ENCODE data around the gene RSF1.
"Not testable (repeated sequence)": the region's sequence is repeated elsewhere in the genome, so short reads cannot be mapped to it uniquely, and the experiment has no call there.

Gene RSF1, protein sequence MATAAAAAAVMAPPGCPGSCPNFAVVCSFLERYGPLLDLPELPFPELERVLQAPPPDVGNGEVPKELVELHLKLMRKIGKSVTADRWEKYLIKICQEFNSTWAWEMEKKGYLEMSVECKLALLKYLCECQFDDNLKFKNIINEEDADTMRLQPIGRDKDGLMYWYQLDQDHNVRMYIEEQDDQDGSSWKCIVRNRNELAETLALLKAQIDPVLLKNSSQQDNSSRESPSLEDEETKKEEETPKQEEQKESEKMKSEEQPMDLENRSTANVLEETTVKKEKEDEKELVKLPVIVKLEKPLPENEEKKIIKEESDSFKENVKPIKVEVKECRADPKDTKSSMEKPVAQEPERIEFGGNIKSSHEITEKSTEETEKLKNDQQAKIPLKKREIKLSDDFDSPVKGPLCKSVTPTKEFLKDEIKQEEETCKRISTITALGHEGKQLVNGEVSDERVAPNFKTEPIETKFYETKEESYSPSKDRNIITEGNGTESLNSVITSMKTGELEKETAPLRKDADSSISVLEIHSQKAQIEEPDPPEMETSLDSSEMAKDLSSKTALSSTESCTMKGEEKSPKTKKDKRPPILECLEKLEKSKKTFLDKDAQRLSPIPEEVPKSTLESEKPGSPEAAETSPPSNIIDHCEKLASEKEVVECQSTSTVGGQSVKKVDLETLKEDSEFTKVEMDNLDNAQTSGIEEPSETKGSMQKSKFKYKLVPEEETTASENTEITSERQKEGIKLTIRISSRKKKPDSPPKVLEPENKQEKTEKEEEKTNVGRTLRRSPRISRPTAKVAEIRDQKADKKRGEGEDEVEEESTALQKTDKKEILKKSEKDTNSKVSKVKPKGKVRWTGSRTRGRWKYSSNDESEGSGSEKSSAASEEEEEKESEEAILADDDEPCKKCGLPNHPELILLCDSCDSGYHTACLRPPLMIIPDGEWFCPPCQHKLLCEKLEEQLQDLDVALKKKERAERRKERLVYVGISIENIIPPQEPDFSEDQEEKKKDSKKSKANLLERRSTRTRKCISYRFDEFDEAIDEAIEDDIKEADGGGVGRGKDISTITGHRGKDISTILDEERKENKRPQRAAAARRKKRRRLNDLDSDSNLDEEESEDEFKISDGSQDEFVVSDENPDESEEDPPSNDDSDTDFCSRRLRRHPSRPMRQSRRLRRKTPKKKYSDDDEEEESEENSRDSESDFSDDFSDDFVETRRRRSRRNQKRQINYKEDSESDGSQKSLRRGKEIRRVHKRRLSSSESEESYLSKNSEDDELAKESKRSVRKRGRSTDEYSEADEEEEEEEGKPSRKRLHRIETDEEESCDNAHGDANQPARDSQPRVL (N-terminal part only)

DNA sequence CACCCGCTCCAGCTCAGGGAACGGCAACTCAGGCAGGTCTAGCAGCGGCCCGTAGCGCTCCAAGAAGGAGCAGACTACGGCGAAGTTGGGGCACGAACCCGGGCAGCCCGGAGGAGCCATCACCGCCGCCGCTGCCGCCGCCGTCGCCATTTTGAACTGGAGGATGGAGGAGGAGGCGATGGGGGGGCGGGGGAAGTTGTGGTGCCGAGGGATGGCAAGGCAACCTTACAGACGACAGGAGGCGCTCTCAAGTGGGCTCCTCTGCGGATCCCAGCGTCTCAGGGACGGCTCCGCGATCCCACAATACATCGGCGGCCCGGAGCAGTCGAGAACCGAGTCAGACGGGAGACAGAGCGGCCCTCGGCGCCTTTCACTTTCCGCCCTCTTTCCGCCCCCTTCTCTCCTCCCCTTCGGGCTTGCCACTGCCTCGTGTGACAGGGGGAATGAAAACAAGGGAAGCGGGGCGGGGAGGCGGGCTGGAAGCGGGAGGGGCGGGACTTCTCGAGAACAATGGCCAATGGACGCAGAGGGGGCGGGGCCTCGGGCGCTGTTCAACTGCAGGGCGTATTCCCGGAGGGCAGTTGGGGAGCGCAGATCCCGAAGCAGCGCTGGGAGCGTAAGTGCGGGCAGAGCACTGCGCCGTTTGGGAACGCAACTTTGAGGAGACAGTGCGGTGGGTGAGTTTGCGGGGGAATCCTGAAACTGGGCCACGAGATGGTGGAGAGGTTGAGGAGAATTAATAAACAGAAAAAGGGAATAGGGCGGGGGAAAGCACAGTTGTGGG lies at the start of gene RSF1, which contains the start of gene AAMDC:
Gene RSF1, minus strand, starts transcription at position 158 of the 784 bp plus-strand sequence. Its CDS starts 8 bp downstream, at position 150.
Gene AAMDC, plus strand, starts transcription at position 580 of the 784 bp plus-strand sequence. CDS start 21,353 bp downstream, outside the sequence.
- peak; percentile 98 for DNase-seq (ENCODE audit: low read depth, low spot score)

DNA sequence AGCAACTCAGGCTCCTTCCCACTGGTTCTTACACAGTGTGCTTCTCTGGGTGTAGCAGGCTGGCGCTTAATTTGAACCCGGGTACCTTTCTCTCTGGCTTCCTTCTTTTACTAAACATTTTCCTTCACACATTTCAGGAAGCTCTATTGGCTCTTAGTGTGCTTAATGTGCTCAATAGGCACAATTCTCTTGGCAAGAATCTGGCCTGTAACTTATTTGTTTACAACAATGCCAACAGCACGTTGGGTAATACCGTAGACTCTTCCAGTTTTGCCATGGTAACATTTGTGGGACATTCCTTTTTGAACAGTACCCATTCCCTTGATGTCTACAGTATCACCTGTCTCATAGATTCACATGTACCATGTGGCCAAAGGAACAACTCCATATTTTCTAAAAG lies 48.2 kb upstream of the RSF1 start:
- DNase-seq (ENCODE audit: low read depth, low spot score), result no peak

DNA sequence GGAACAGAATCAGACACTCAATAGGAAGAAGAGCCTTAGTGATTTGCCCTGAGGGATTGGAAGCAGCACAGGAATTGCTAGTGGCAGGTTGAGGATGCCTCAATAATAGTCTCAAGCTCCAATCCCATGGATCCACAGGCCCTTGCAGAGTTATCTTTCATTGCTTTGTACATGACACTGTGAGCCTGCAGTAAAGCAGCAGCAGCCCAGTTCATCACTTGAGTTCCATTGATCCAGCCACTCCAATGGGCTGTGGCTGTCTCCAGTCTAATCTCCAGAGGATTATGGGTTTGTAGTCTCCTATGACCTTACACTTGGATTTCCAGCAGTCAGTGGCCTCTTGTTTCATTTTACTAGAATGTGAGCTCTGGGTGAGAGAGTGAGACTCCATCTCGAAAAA lies 45.8 kb upstream of the RSF1 start:
- DNase-seq (ENCODE audit: low read depth, low spot score), result no peak

DNA sequence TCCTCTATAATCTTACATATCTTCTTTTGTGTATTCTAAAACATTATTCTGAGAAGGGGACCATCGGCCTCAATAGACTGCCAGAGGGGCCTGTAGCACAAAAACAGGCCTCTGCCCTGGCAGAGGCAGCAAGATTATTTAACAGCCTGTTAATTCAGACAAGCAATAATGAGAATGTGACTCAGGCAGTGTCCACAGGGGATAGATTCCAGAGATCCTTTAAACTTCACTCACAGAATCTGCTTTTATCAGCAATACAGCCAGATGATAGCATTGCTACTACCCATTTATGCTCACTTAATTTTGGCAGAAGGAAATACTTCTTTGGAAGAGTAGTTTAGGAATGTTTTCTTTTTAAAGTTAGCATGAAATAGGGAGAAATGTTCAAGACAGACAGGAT lies 45.3 kb upstream of the RSF1 start:
- no peak for DNase-seq (ENCODE audit: low read depth, low spot score)

DNA sequence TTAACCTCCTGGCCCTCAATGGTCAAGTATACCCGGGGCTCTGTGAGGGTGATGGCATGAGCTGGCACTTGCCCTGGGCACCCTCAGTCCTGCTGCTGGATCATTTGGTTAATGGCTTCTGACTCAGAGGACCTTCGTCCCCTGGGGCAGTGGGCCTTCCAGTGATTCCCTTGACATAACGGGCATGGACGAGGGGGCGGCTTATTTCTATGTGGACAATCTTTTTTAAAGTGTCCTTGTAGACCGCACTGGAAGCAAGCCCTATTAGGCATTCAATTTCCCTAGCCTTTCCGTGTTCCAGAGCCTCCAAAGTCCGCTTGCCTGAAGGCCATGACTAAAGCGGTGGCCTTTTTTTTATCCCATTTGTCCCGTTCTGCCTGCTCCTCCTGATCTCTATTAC lies 40.9 kb upstream of the RSF1 start:
- DNase-seq (ENCODE audit: low read depth, low spot score), result not testable (repeated sequence)

DNA sequence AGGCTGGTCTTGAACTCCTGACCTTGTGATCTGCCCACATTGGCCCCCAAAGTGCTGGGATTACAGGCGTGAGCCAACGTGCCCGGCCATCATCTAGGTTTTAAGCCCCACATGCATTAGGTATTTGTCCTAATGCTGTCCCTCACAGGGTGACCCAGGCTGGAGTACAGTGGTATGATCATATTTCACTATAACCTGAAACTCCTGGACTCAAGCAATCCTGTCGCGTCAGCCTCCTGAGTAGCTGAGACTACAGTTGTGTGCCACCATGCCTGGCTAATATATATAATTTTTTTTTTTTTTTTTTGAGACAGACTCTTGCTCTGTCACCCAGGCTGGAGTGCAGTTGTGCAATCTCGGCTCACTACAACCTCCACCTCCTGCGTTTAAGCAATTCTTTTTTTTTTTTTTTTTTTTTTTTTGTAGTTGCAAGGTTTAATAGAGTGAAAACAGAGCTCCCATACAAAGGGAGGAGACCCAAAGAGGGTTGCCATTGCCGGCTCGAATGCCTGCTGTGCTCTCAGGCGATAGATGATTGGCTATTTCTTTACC lies 37.5 kb upstream of the RSF1 start:
- DNase-seq (ENCODE audit: low read depth, low spot score), result not testable (repeated sequence)

DNA sequence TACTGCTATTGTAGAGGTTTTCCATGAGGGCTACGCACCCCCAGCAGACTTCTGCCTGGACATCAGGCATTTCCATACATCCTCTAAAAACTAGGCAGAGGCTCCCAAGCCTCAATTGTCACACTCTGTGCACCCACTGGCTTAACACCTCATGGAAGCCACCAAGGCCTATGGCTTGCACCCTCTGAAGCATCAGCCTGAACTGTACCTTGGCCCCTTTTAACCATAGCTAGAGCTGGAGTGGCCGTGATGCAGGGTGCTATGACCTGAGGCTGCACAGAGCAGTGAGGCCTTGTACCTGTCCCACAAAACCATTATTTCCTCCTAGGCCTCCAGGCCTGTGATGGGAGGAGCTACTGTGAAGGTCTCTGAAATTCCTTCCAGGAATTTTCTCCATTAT lies 34.3 kb upstream of the RSF1 start:
- DNase-seq (ENCODE audit: low read depth, low spot score), result no peak

DNA sequence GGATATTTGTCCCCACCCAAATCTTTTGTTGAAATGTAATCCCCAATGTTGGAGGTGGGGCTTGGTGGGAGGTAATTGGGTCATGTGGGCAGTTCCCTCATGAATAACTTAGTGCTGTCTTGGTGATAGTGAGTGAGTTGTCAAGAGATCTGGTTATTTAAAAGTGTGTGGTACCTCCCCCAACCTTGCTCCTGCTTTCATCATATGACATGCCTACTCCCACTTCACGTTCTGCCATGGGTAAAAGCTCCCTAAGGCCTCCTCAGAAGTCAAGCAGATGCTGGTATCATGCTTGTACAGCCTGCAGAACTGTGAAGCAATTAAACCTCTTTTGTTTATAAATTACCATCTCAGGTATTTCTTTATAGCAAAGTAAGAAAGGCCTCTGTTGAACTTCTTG lies 31.0 kb upstream of the RSF1 start:
- no peak for DNase-seq (ENCODE audit: low read depth, low spot score)

DNA sequence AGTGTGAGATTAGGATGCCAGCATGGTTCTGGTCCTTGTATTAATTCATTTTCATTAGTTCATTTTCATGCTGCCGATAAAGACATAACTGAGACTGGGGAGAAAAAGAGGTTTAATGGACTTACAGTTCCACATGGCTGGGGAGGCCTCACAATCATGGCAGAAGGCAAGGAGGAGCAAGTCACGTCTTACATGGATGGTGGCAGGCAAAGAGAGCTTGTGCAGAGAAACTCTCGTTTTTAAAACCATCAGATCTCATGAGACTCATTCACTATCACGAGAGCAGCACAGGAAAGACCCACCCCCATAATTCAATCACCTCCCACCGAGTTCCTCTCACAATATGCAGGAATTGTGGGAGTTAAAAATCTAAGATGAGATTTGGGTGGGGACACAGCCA lies 23.2 kb upstream of the RSF1 start:
- not testable (repeated sequence) for DNase-seq (ENCODE audit: low read depth, low spot score)

DNA sequence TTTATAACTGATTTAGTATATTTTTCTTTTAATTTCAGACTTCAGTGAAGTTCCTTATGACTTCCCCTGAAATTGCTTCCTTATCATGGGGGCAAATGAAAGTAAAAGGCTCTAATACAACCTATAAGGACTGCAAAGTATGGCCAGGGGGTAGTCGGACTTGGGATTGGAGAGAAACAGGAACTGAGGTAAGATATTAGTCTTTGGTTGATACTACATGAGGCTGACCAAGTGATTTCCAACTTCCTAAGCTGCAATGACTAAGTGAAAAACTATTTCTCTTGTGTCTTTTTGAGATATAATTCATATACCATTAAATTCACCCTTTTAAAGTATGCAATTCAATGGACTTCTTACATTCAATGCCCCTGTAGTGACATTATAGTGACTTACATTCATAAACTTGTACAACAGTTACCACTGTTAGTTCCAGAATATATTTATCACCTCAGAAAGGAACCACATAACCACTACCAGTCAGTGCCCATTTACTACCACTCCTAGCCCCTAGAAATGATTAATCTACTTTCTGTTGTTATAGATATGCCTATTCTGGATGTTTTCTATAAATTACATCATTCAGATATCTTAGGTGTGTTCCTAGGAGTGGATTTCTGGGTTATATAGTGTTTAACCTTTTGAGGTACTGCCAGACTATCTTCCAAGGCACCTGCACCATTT lies 22.1 kb upstream of the RSF1 start:
- DNase-seq (ENCODE audit: low read depth, low spot score), result no peak

DNA sequence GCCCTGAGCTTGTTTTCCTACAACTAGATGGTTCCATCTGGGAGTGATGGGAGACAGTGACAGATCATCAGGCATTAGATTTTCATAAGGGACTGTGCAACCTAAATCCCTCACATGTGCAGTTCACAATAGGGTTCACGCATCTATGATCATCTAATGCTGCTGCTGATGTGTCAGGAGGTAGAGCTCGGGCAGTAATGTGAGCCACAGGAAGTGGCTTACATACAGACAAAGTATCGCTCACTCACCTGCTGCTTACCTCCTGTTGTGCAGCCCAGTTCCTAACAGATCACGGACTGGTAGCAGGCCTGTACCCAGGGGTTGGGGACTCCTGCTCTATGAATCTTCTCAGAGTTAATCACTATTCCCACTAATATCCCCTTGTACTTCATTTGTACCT lies 12.8 kb upstream of the RSF1 start:
- DNase-seq (ENCODE audit: low read depth, low spot score), result no peak

DNA sequence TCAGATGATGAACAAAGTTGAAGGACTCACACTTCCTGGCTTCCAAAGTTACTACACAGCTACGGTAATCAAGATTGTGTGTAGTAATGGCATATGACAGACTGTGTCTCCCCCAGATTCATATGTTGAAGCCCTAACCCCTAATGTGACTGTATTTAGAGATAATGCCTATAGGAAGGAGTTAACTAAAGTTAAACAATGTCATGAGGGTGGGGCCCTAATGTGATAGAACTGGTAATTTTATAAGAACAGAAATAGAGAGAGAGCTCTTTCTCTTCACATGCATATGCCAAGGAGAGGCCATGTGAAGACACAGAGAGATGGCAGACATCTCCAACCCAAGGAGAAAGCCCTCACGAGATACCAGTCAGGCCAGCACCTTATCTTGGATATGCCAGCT lies 8.4 kb upstream of the RSF1 start:
- no peak for DNase-seq (ENCODE audit: low read depth, low spot score)

DNA sequence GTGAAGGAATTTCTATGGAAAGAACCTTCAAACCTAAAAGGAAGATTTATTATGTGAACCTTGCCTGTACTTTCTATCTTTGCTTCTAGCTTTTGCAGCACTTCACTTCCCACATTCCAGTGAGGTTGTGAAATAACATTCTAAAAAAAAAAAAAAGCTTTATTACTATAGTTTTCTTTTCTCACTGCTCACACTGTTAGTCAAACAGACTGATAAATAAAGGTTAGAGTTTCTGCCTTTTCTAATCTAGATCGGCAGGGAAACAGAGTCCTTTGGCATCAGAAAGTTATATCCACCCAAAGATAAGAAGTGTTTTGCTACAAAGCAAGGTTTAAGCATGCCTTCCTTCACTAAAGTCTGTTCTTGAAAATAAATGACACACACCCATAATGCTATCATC lies 3.3 kb upstream of the RSF1 start:
- DNase-seq (ENCODE audit: low read depth, low spot score), result no peak

DNA sequence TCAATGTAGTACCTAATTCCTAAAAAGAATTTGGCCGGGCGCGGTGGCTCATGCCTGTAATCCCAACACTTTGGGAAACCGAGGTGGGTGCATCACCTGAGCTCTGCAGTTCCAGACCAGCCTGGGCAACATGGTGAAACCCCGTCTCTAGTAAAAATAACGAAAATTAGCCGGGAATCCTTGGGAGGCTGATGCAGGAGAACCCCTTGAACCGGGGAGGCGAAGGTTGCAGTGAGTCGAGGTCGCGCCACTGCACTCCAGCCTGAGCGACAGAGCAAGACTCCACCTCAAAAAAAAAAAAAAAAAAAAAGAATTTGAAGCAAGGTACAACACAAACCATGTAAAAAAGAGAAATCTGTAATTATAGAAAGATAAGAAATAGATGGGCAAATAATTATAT lies 1.6 kb upstream of the RSF1 start:
- not testable (repeated sequence) for DNase-seq (ENCODE audit: low read depth, low spot score)

DNA sequence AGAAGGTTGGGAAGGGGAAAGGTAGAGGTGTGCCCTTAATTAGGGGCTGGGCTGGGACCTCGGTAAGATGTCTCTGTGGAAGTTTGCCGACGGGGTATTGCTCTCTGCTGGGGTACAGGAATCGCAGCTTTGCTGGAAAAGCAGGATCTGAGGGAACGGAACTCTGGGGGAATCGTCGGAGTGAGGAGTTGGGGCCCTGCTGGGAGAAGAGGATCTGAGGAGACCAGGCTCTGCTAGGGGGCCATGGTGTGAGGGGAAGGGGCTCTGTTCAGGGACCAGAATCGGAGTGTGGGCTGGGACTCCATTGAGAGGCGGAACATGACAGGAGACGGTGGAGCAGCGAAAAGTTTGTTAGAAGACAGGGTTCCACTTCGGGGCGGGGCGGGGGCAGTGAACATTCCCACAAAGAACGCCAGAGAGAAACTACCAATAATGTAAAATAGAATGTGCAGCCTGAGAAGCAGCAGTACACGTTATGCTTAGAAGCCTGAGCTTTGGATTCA lies 878 bp upstream of the RSF1 start:
- no peak for DNase-seq (ENCODE audit: low read depth, low spot score)

DNA sequence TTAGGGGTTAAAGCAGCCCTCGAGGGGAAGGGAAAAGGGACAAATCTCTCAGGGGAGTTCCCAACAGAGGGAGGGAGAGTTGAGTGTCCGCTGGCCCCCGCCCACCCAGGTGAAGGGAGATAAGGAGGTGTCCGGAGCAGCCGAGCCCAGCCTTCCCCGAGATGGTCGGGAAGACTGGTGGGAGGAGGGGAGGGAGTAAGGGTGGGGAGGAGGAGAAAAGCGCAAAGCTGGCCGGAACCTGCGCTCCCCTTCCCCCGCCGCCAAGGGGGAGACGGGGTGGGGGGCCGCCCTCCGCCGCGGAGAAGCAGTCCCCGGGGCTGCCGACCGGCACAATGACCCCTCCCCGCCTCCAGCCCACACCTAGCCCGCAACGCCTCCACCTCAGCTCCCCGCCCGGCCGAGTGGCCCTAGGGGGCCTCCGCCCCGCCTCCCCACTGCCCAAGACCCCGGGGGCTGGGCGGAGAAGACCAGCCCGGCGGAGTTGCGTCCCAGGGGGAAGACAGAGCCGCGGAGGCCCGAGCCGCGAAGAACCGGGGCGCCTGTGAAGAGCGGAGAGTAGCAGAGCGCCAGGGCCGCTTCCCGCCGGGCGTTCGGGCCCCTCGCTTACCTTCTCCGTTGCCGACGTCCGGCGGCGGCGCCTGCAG lies 479 bp downstream of the RSF1 start:
- no peak for DNase-seq (ENCODE audit: low read depth, low spot score)

DNA sequence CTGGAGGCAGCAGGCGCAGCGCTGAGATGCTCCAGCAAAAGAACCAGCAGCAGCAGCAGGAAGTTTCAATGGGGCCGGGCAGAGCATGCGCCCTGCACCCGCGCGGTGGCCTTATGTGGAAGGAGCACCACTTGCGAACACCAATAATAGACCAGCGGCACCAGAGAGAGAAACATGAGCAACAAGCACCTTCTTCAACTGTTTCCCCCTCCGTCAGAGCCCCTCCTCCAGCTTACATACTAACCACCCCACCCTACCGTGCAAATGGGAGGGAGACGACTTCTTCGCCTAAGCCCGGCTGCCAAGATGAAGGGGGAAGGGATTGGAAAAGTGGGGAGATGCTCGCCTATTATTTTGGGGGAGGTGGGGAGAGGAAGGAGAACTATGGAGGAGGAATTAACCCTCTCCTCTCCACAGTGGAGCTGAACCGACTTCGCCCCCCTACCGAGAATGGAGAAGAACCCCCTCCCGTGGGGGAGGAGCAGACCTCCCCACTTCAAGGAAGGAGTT lies 1.1 kb downstream of the RSF1 start:
- DNase-seq (ENCODE audit: low read depth, low spot score), result peak; percentile 71

DNA sequence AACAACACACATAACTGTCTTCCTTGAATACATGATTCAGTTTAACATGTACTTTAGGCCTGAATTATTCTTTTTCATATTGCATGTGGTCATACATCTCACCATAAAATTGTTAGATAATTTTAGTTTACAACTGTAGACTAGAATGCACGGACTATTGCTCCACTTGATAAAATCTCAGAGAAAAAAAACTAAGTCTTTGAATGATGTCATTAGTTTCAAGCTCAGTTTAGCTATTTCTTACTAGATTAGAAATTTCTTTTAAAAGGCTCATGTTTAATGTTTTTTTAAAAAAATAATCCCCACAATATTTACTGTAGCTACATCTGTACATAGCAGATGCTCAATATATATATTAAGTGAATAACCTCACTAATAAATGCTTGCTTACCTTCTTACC lies 5.1 kb downstream of the RSF1 start:
- no peak for DNase-seq (ENCODE audit: low read depth, low spot score)

DNA sequence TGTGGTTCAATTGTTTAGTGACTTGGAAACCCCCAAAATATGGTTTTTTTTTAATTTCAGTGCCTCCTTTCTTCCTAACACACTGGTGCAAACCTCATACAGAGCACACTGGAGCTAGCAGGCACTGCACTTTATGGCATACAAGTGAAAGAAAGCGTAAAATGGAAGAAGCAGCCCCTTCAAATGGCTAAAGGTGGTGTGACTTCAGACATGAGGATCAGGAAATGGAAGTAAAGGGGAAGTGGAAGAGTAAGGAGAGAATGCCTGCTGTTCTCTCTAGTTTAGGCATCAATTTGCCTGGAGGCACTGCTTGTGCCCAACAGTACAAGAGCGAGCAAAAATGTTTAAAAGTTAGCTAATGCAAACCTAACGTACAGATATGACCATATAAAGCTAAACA lies 5.7 kb downstream of the RSF1 start:
- no peak for DNase-seq (ENCODE audit: low read depth, low spot score)

Data from smooth muscle cell of the brain vasculature (primary cell).